A549 treated with GW870086 at 1 μM for 4 hours (cell line): ENCODE results near the gene LIN7C. TPM values are rescaled to one million over a fixed set of nuclear protein-coding genes. Genes with fewer than 3 reads are reported as not detected.

Experiments used
- total RNA-seq: library from RNA; stranded (reverse); fragments of 200-300 nt; extraction: Qiagen RNA extraction; gene quantifications from 5 replicates; pipeline ENCODE4 v1.2.3, GENCODE V29; 2022; ENCODE audit warnings: low read depth

LIN7C gene, protein sequence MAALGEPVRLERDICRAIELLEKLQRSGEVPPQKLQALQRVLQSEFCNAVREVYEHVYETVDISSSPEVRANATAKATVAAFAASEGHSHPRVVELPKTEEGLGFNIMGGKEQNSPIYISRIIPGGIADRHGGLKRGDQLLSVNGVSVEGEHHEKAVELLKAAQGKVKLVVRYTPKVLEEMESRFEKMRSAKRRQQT
- total RNA-seq, result 5.2 to 8.5 TPM (median 6.6 TPM) in 5 replicates

DNA sequence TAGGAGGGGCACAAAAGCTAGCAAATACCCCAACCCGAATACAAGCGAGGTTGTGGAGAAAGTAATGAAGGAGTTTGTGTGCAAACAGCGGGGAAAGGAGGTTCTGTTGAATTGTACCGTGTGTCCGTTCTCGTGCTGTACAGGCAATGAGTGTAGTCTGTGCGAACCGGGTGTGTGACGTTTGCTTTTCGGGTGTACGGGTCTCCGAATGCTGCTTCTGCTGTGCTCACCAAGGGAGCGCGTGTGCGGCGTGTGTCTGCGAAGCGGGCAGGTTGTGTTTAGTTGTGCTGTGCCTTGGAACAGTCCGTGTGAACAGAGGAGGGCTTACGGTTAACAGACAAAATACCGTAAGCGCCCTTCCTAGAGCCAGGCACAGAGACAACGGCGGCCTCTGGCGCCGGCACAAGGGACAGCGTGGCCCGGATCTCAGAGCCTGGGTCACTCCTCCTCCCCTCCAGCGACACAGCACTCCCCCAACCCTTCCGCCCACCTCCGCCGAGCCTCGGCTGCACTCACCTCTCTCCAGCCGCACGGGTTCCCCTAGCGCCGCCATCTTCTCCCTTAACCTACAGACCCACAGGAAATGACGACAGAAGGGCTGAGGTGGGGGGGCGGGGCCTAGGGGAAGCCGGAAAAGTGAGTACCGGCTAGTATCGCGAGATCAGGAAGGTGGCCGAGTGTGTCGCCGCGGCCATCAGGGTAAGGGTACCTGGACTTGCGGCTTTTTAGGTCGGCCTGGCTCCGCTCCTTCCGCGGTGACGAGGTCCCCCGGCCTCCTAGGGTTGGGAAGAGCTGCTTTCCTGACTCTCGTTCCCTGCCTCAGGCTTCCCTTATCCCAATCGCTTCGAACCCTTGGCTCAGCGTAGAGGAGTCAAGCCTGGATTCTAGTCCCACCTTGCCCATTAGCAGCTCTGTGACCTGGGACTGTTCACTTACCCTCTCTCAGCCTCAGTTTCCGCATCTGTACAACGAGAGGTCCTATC, at the start of gene LIN7C:
TSS of gene LIN7C (minus strand) at position 570 of the 983 bp plus-strand sequence. CDS start at position 553, 17 bp downstream.

DNA sequence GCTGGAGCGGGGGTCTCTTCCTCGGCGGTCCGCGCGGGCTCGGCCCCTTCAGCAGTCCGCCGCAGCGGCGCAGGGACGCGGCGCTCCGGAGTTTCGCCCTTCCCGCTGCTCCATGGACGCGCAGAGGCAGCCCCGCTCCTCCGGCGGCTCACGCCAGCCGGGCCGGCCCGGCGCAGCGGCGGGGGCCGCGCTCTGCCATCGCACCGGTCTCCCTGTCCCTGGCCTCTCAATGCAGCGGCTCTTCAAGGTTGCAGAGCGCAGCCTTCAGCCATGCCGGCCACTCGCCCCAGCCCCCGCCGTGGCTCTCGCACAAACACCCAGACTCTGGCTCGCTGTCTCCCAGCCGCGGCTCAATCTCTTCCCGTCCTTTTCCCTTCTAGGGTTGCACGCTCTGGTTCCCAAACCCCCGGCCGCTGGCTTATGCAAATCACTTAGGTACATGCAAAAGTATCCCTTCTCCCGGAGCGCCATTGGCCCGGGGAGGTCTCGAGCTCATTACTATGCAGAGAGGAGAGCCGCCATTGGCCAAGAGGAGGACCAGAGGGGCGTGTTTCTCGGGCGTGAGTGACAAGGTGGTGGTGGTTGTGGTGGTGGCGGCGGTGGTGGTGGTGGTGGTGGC, 34.1 kb downstream of the LIN7C start, which contains the start of gene LGR4:
TSS of gene LGR4 (minus strand) at position 393 of the 619 bp plus-strand sequence. CDS start 488 bp downstream, outside the sequence.

Other genes starting within 250 kb of the LIN7C start
- gene CCDC34, start 143.6 kb downstream of the LIN7C start, total RNA-seq, result 26.5 to 28.4 TPM (median 27.1 TPM) in 5 replicates
- 32.1 to 50.3 TPM (median 44.6 TPM) in 5 replicates for gene LGR4, start 34.0 kb downstream of the LIN7C start, total RNA-seq
- gene BDNF, start 193.7 kb upstream of the LIN7C start, total RNA-seq, result 4.6 to 7.8 TPM (median 6.3 TPM) in 5 replicates